ENCODE data around the gene PIGQ. TPM values are rescaled to one million over a fixed set of nuclear protein-coding genes. Genes with fewer than 3 reads are reported as not detected.

The PIGQ gene
- total RNA-seq, 1 experiment from 2014 or later = 72.5 TPM

DNA sequence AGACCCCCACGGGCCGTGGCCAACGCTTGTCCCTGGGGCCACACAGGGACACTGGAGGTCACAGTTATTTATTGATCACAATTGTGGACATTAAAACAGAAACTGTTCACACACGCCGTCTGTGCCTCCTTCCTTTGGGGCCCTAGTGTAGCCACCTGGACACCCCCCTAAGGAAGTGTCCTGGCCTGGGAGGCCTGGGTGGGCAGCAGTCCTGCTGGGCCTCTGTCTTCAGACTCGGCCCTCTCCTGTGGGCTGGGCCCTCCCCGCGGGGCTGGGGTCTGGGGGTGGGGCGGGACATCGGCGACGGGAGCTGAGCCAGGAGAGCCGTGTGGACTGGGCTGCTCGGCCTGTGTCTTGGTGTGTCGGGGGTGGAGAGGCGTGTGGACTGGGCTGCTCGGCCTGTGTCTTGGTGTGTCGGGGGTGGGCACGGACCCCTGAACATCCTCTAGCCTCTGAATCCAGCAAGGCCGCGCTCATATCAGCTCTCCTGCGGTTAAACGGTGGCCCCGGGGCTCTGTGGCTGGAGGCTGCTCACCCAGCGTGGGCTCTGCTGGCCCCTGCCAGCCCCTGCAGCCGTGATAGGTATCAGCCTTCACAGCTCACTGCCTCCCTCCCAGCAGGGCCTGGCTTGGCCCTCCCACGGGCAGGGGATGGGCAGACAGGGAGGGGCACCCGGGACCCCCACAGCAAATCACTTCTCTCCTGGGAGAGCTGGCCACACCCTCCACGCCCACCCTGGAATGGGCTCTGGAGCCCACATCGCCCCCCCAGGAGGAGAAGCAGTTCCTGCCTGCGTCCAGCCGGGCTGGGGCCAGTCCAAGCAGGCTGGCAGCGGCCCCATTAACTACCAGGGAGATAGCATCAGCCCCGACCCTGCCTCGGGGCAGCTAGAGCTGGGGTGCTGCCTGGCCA lies 4.1 kb upstream of the PIGQ start:
- POLR2A ChIA-PET (ENCODE audit: unreplicated experiment) = no interaction called here
- no peak overlapping the region for H3K4me2 ChIP-seq
- H3K4me1 ChIP-seq (replicated peaks; ENCODE audit: insufficient read depth) = peaks cover 15% of the 10 kb centered on the region
- H3K27ac ChIP-seq = no peak overlapping the region
- CTCF ChIA-PET = no interaction called here
- no peaks in the 10 kb centered on the region for H3K9me2 ChIP-seq (ENCODE audit: insufficient read depth)
- no peaks in the 10 kb centered on the region for H3K9me3 ChIP-seq (ENCODE audit: insufficient read depth, low read depth)
- intact Hi-C loops (cut with micrococcal nuclease; ENCODE audit: unreplicated experiment) = no loop called here
- H3K27me3 ChIP-seq (ENCODE audit: insufficient read depth, low read depth) = no peaks in the 10 kb centered on the region
- H4K20me1 ChIP-seq (ENCODE audit: insufficient read depth) = no peaks in the 10 kb centered on the region; the same call in 1 of the 2 replicates
- H3K36me3 ChIP-seq (ENCODE audit: low read depth) = no peaks in the 10 kb centered on the region
- no peak overlapping the region for H3K4me3 ChIP-seq
- TF ChIP-seq EZH2 (IDR thresholded peaks at IDR 0.05; ENCODE audit: low read depth) = no peak
- TF ChIP-seq, protein P1, sequence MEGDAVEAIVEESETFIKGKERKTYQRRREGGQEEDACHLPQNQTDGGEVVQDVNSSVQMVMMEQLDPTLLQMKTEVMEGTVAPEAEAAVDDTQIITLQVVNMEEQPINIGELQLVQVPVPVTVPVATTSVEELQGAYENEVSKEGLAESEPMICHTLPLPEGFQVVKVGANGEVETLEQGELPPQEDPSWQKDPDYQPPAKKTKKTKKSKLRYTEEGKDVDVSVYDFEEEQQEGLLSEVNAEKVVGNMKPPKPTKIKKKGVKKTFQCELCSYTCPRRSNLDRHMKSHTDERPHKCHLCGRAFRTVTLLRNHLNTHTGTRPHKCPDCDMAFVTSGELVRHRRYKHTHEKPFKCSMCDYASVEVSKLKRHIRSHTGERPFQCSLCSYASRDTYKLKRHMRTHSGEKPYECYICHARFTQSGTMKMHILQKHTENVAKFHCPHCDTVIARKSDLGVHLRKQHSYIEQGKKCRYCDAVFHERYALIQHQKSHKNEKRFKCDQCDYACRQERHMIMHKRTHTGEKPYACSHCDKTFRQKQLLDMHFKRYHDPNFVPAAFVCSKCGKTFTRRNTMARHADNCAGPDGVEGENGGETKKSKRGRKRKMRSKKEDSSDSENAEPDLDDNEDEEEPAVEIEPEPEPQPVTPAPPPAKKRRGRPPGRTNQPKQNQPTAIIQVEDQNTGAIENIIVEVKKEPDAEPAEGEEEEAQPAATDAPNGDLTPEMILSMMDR (conservative IDR thresholded peaks at IDR 0.05) = no peak
- DNase-seq = no peak
- H3K79me2 ChIP-seq (ENCODE audit: low read depth) = peaks cover 7% of the 10 kb centered on the region
- H3F3A ChIP-seq (ENCODE audit: insufficient read depth, low read depth) = no peaks in the 10 kb centered on the region; the same call in 1 of the 2 replicates
- BruUV-seq (replicated peaks) = no TSS peak
- no peak overlapping the region for H2AFZ ChIP-seq

DNA sequence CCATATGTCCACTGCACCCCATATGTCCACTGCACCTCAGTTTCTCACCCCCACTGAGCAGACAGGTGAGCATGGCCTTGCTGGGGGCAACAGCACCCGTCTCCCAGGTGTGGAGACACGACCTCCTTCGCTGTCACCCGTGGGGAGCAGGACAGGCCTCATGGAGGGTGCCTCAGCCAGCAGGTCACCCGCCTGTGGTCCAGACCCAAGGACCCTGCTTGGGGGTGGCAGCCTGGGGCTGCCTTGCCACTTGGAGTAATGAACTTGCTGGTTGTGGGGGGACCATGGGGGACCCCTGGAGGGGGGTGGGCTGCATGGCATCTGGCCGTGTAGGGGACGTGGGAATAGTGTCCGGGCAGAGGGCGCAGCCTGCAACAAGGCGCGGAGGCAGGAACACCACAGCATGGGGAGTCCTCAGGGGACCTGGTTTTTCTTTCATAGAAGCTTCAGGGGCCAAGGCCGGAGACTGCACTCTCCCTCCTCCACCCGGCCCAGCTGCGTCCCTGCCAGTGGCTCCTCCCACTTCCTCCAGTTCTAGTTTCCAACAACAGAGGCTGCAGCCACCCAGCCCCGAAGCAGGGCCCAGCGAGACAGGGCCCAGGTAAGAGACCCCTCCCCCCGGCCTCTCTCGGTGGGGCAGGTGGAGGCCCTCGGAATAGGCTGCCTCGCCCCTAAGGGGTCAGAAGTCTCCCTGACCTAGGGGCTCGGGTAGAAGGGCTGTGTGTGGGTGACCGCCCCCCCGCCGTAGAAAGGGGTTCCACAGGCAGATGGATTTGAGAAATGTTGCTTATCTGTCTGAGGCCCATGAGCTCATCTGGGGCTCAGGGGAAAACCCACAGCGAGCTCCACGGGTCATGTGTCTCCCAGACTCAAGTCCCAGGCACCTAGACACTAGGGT lies 3.0 kb upstream of the PIGQ start, which contains the start of gene NHLRC4:
NHLRC4 (plus strand) TSS at position 531 of the 898 bp plus-strand sequence. CDS start 1,043 bp downstream, outside the sequence.
- H3K79me2 ChIP-seq (ENCODE audit: low read depth) = peaks cover 12% of the 10 kb centered on the region
- H3K27ac ChIP-seq = no peak within 1 kb of the TSS
- no TSS peak for BruUV-seq (replicated peaks)
- H3K4me3 ChIP-seq = no peak within 1 kb of the TSS
- no peaks in the 10 kb centered on the region; the same call in 1 of the 2 replicates for H3F3A ChIP-seq (ENCODE audit: insufficient read depth, low read depth)
- TF ChIP-seq, protein P1 (conservative IDR thresholded peaks at IDR 0.05) = no peak
- TF ChIP-seq EZH2 (IDR thresholded peaks at IDR 0.05; ENCODE audit: low read depth) = no peak
- H3K36me3 ChIP-seq (ENCODE audit: low read depth) = no peaks in the 10 kb centered on the region
- no peaks in the 10 kb centered on the region; the same call in 1 of the 2 replicates for H4K20me1 ChIP-seq (ENCODE audit: insufficient read depth)
- H2AFZ ChIP-seq = no peak within 1 kb of the TSS
- no peaks in the 10 kb centered on the region for H3K9me3 ChIP-seq (ENCODE audit: insufficient read depth, low read depth)
- no peaks in the 10 kb centered on the region for H3K9me2 ChIP-seq (ENCODE audit: insufficient read depth)
- ChIA-PET CTCF (no interaction called here), POLR2A (ENCODE audit: unreplicated experiment) (no interaction called here)
- H3K27me3 ChIP-seq (ENCODE audit: insufficient read depth, low read depth) = no peaks in the 10 kb centered on the region
- no peak within 1 kb of the TSS for H3K4me2 ChIP-seq
- peaks cover 15% of the 10 kb centered on the region for H3K4me1 ChIP-seq (replicated peaks; ENCODE audit: insufficient read depth)
- intact Hi-C loops (cut with micrococcal nuclease; ENCODE audit: unreplicated experiment) = no loop called here
- DNase-seq = no peak

Measured in PC-9 (cell line).